GM18519 (cell line): ENCODE data around the gene OR13H1.
"Not testable (repeated sequence)": the region's sequence is repeated elsewhere in the genome, so short reads cannot be mapped to it uniquely, and the experiment has no call there.

Experiments used
- ATAC-seq: cut with Tn5 transposase; IDR thresholded peaks from one replicate; pipeline ENCODE4 v1.9.1; 2021; ENCODE audit warnings: mild to moderate bottlenecking, moderate library complexity; ENCODE audit not compliant: unreplicated experiment, low FRiP score

Gene OR13H1

GRCh38 chrX:131543774-131544173, at the start of gene OR13H1:
Gene OR13H1 (plus strand): TSS chrX:131544074. CDS start chrX:131544074, 0 bp downstream.
- ATAC-seq = no peak

- ATAC-seq = not testable (repeated sequence)
Measured at GRCh38 chrX:131501556-131501955, 42.3 kb upstream of the OR13H1 start.

GRCh38 chrX:131513159-131513914, 30.5 kb upstream of the OR13H1 start:
- no peak for ATAC-seq

- ATAC-seq = no peak
Measured at GRCh38 chrX:131521824-131522223, 22.1 kb upstream of the OR13H1 start.

GRCh38 chrX:131544218-131544617, 344 bp downstream of the OR13H1 start:
- ATAC-seq = no peak

GRCh38 chrX:131549011-131549410, 5.1 kb downstream of the OR13H1 start:
- no peak for ATAC-seq

- not testable (repeated sequence) for ATAC-seq
Measured at GRCh38 chrX:131552453-131552852, 8.6 kb downstream of the OR13H1 start.

- no peak for ATAC-seq
Measured at GRCh38 chrX:131558562-131558961, 14.7 kb downstream of the OR13H1 start.

- ATAC-seq = no peak
Measured at GRCh38 chrX:131564553-131565229, 20.8 kb downstream of the OR13H1 start.

GRCh38 chrX:131565909-131566308, 22.0 kb downstream of the OR13H1 start:
- ATAC-seq = no peak

- ATAC-seq = no peak
Measured at GRCh38 chrX:131571348-131571747, 27.5 kb downstream of the OR13H1 start.

GRCh38 chrX:131572372-131573014, 28.6 kb downstream of the OR13H1 start:
- no peak for ATAC-seq

GRCh38 chrX:131577413-131577812, 33.5 kb downstream of the OR13H1 start:
- no peak for ATAC-seq

GRCh38 chrX:131577999-131578734, 34.3 kb downstream of the OR13H1 start:
- ATAC-seq = no peak

GRCh38 chrX:131578735-131579367, 35.0 kb downstream of the OR13H1 start:
- ATAC-seq = not testable (repeated sequence)

- ATAC-seq = no peak
Measured at GRCh38 chrX:131588995-131589394, 45.1 kb downstream of the OR13H1 start.
